GM18526 (cell line): Measurements from ENCODE around the gene SFI1.

Experiments used
- POLR2A ChIP-seq: IDR thresholded peaks from 3 replicates; pipeline ENCODE4 v1.6.1; 2011; ENCODE audit not compliant: insufficient read length; ENCODE audit errors: extremely low read depth

The SFI1 gene

DNA sequence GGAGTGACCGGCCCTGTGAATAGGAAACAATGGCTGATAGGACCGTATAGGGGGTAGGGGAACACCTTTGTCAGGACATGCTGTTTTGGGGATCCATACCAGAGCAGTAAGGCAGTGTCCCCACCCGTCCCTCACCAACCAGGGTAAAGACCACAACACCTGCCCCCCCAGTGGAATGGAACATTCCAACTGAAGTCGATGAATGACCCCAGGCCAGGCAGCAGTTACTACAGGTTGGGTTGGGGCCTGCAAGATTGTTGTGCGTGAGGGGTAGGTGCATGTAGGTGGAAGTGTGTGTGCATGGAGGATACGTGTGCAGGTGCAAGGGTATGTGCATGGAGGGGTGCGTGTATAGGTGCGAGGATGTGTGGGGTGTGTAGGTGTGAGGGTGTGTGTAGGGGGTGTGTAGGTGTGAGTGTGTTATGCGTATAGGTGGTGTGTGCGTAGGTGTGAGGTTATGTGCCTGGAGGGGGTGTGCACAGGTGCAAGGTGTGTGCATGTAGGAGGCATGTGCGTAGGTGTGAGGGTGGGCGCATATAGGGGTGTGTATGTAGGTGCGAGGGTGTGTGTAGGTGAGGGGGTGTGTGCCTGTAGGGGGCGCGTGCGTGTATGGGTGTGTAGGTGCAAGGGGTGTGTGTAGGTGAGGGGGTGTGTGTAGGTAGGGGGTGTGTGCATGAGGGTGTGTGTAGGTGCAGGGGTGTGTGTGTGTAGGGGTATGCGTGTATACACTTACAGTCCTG is 132.8 kb downstream of the SFI1 start:
- no peak for TF ChIP-seq POLR2A

GRCh38 chr22:31629741-31630184 is 133.4 kb downstream of the SFI1 start:
- TF ChIP-seq POLR2A, result no peak

DNA sequence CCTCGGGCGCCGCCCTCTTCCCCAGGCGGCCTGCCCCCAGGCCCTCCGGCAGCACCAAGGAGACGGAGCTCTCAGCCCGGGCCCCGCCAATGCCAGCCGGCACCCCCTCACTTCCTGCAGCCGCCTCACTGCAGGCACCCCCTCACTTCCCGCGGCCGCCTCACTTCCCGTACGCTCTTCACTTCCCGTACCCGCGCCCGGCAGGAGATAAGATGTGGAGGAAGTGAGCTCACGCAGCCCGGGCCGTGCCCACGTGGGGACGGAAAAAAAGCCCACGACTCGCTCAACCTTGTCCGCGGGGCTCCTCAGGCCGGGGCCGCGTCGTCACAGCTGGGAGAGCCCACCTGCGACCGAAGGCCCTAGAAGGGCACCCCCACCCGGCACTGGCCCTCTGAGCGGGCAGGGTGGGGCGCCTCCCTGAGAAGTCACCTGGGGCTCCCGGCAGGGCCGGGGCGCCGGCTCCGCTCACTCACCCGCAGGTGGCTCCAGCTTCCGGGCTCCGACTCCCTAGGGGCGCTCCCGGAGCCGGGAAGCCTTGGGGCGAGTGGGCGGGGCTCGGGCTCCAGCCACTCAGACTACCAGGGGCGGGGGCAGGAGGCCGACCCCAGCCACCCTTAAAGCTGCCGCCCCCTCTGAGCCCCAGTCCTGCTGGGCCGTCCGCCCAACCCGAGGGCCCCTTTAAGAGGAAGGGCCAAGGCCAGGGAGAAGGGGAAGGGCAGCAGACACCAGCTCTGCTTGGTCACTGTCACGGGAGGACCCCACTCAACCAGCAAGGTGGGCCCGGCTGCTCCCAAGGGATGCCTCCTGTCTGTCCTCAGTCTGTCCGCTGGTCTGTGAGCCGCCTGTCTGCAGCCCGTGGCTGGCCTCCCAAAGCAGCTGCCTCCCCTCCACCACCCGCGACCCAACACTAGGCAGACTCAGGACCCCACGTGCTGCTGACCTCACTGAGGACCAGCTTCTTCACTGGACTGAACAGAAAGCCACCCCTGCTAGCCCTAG is 134.3 kb downstream of the SFI1 start:
- peak; percentile 46 for TF ChIP-seq POLR2A

GRCh38 chr22:31631436-31631835 is 135.1 kb downstream of the SFI1 start:
- TF ChIP-seq POLR2A, result no peak

DNA sequence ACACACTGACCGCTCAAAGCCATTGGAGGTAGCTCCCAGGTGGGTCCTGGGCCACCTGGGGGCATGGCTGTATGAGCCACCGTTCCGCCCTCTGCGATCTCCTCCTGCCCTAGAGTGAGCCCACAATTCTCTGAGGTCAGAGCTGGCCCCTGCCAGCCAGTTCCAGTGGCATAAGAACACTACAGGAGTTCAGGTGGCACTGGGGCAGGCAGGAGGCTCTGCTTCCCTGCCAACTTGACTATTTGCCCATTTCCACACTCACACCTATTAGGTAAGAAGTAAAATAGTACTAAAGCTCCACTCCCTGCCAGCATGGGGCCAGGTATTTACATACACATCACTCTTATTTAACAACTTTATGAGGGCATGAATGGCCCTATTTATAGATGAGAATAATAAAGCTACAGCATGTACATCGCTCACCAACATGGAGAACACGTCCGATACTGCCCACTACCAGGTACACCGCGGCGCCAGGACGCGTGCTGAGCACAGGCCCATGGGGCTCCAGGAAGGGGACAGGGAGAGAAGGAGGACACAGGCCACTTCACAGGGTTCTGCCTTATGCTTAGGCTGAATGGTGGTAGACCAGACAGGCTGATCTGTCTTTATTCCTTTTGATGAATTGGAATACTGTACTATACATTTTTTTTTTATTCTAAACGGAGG is 139.4 kb downstream of the SFI1 start:
- no peak for TF ChIP-seq POLR2A

DNA sequence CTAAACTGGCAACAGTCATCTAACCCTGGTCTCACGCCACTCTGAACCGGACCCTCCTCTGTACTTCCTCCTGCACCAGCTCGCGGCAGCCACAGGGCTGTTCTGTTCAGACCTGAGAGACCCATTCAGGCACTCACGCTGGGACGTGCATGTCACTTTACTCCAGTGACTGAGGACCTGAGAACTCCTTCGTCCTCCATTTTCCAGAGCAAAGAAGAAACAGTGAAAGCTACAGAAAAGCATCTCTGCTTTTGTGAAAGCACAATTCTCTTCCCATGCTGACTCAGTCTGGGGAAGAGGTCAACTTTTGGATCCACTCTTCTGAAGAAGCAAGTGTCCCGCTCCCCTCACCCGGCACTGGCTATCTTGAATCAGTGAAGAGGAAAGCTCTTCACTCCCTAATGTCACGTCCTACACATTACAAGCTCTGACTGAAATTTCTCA is 141.1 kb downstream of the SFI1 start:
- peak; percentile 60 for TF ChIP-seq POLR2A

DNA sequence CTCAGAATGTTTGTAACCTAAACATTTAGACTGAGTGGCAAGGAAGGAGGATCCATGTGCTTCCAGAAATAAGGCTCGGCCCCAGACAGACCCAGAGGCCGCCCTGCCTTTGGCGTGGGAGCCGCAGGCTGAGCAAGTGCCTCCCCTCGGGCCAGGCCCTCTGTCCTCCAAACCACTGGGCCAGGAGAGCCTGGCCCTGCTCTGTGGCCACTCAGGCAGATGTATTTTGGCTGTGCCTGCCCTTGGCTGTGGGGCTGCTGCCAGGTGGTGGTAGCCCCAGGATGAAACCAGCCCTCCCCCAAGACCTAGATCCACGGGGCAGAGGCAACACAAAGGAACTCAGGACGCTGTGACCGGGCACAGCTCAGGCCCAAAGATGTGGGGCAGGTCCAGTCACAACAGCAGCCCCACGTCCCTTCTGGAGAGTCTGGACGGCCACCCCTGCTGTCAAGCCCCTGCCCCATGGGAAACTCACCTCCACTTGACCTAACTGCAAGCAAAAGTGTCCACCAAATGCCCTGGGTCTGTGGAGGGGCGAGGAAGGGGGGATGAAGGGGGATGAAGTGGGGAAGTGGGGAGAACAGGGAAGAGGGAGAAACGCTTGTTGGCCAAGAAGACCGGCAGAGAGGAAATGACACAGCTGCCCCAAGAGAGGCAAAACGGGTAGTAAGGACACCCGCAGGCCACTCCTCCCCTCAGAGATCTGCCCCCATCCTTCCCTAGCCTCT is 141.7 kb downstream of the SFI1 start:
- TF ChIP-seq POLR2A, result peak; percentile 63

DNA sequence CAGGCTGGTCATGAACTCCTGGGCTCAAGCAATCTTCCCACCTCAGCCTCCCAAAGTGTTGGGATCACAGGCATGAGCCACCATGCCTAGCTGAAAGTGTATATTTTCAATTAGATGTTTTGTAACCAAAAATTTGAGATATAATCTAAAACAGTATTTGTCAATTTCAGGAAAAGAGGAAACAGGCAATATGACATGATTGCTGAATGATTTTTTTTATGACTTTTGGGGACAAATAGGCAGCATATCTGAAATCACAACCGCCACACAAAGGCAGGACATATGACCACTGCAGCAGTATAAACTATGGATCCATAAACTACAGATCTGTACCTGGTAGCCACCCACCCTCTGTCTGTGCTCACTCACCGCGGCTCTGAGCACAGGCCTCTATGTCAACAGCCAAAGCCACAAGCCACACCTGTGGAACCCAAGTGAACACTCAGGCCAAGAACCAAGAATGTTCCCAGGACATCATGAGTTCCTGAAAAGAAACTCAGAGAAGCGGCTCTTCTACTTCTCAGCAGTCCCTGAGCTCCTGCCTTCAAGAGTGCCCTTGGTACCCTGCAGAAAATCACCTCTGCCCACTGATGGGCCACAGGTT is 143.2 kb downstream of the SFI1 start:
- no peak for TF ChIP-seq POLR2A

DNA sequence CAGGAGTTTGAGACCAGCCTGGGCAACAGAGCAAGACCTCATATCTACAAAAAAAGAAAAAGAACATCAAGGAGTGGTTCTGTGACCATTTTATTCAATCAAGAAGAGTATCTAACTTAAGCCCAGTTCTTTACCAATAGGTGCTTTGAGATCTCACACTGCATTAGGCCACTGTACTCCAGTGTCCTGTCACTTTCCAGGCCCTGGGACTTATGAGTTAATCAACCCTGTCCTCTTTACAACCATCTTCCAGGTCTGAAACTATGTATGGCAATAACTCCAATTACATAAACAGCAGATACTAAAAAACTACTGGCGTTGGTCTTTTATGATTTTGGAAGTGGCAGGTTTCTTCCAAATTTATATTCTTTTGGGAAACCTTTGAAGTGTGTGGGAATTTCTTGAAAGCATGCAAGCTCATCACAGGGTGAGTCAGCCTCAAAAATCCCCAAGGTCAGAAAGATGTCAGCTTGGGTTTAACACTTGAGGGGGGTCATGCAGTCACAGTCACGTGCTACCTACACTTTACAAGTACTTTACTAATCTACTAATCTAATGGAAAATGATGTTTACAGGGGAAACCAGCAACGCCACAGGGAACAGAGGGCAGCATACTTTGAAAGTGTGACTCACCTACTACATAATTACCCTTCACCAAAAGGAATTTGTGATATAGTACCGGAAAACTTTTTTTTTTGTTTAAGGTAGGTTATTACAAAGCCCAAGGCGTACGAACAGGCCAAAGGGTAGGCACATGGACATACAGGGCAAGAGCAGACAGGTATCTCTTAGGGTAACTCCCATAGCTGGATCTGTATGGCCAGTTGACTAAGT is 150.1 kb downstream of the SFI1 start:
- TF ChIP-seq POLR2A, result no peak

- TF ChIP-seq POLR2A, result no peak
Observed at GRCh38 chr22:31647066-31647465, 150.7 kb downstream of the SFI1 start.

DNA sequence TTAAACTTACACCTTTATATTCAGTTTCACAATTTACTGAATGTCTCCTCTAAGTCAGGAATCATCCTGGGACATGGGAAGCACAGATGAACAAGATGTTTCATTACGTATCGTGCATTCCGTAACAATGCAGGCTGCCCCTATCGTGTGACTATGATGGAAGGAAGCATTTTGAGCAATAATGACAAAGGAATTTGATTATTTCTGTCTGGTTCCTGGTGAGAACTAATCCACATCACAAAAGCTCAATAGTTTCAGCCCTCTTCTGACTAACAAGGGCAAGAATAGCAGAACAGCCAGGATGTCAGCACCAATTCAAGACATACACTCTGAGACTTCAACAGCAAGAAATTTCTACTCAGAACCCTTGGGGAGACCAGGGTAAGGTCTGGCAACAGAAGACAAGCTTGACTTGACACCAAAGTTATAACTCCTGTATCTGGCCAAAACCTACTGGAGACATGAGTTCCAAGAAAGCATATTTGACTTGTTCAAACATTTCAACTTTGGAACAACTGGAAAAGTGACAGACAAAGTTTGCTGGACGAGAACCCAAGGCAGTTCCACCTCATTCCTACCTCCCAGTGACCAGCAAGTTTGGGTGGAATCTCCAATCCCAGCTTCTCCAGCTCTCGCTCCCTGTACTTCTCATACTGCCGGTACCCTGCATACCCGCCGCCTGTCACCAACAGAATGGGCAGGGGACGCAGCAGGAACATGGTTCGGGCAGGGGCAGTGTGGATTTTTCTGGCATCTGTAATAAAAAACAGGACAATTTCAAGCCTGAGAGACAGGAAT is 151.4 kb downstream of the SFI1 start:
- TF ChIP-seq POLR2A, result no peak

GRCh38 chr22:31650391-31650790 is 154.1 kb downstream of the SFI1 start:
- no peak for TF ChIP-seq POLR2A

- no peak for TF ChIP-seq POLR2A
Observed at GRCh38 chr22:31651664-31652063, 155.3 kb downstream of the SFI1 start.
